T47D (cell line): ENCODE data around the gene TTC34.

Experiments
- DNase-seq, 2 experiments: peaks; one replicate each; pipeline versions ENCODE4 v3.0.0 to v3.0.0-alpha.2; 2011 to 2012; ENCODE audit warnings: low read depth in 1 of 2, low spot score in 1 of 2
- JUND ChIP-seq: IDR thresholded peaks from 2 replicates; pipeline ENCODE4 v1.6.1; 2012; ENCODE audit warnings: low read depth
- in situ Hi-C: cut with HindIII; loops from 2 replicates; pipeline ENCODE4 v1.10.0; 2016; ENCODE audit warnings: low sequenced_read_pairs, low pct_unique_long_range_greater_than_20kb

The TTC34 gene

DNA sequence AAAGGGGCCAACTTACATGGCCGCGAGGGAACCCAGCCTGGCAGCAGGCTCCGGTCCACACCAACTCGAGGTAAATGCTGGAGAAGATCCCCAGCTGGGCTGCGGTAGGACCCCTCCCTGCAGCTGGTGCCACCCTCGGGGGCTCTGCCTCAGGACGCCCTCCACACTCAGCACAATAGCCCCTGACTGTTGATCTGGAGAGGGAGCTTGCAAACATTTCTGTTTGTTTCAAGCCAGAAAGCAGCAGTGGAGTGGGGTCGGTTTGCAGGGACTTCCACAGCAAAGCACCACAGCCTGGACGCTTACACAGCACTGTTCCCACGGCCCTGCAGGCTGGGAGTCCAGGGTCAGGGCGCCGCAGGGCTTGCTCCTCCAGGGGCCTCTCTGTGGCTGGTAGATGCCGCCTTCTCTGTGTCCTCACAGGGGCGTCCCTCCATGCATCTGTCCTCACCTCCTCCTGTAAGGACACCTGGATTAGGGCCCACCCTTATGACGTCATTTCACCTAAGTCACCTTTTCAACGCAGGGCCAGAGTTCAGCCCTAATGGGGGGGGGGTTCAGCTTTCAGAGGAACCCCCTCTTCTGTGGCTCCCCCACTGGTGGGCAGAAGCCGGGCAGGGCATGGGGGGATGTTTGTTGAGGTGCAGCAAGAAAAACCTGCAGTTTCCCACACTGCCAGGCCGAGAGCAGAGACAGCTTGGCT lies 24.1 kb upstream of the TTC34 start:
- in situ Hi-C loops: no loop called here
- no peak for TF ChIP-seq JUND
- DNase-seq: no peak

DNA sequence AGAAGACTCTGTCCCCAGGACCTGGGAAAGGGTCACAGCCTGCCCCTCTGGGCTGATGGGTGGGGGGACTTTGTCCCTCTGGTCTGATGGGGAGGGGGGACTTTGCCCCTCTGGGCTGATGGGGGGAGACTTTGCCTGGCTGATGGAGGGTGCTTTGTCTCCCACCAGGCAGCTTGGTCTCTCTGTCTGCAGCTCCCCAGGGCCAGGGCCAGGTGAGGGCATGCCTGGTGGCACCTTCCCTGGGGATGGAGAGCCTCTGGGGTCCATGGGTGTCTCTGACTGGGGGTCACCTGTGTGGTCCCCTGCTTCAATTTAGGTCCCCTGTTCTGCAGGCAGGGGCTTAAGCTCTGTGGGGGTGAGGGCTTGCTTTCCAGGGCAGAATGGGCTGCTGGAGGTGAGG lies 23.5 kb upstream of the TTC34 start:
- in situ Hi-C loops: no loop called here
- no peak for DNase-seq
- TF ChIP-seq JUND: no peak

DNA sequence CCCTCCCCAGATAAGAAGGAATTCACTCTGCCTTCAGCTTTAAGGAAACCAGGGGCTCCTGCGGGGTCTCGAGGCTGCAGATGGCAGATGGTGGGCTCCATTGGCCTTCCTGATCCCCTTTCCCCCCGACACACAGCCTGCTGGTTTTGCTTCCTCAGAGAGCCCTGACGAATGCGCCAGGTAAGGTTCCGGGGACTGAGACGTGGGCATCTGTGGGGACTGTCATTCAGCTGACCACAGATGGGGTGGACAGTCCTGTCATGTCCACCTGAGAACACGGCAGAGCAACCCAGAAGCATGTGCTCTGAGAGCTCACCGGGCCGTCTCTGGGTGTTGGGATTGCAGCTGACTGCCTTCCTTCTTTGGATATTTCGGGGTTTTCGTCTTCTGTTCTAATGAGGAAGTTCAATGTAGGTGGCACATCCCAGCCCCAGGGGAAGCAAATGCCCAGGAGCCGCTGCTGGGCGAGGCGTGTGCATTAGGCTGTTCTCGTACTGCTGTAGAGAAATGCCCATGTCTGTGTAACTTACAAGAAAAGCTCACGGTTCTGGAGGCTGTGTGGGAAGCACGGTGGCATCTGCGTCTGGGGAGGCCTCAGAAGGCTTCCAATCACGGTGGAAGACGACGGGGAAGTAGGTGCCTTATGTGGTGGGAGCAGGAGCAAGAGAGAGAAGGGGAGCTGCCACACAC lies 22.6 kb upstream of the TTC34 start:
- in situ Hi-C loops: no loop called here
- no peak for DNase-seq
- TF ChIP-seq JUND: no peak

DNA sequence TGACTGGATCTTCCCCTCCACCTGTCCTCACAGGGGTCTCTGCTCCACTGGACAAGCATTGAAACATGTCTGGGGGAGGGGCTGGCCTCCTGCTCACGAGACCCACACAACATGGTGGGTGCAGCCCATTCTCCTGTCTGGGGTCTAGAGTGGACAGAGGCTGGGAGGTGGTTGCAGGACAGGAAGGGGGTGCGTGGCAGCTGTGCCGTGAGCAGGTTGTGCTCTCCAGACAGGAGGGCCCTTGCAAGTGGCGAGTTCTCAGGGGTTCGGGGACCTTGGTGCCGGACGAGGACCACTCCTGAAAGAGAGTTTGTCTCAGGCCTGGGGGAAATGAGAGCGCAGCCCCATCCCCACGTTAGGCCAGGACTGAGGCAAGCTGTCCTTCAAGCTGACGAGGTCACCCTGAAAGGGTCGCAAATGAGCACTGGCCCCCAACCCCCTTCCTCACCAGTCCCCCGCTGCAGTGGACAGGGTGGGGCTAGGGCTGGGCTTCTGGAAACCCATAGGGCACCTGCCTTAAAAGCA lies 21.2 kb upstream of the TTC34 start:
- no peak for DNase-seq

DNA sequence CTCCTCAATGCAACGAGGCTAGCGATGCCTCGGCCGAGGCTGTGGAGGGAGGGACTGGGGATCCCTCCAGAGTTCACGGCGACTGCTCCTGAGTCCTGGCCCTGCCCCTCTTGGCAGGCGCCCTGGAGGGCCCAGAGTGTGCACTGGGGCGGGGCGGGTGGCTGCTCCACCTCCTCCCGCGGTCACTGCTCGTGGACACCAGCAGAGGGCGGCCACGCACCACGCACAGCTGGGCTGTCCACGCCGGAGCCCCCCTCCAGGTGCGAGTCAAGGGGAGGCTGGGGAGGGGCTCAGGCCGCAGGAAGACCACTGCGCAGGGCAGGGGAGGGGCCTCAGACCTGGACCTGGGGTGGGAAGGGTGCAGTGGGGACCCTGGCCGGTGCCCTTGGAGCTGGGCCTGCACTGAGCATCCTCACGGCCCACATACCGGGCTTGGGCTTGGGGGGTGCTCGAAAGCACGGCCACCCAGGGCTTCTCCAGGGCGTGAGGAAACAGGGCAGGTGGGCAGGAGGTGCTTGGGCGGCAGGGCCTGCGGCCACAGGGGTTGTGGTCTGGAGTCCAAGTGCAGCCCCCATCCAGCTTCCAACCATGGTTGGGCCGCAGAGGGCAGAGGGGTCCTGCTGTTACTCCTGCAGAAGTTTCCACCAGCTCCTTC lies 20.6 kb upstream of the TTC34 start:
- peak; percentile 41 to 64 for DNase-seq
- TF ChIP-seq JUND: no peak
- in situ Hi-C loops: no loop called here

More for the DNA sequence above, 21.2 kb upstream of the TTC34 start:
- in situ Hi-C loops: no loop called here
- TF ChIP-seq JUND: no peak

DNA sequence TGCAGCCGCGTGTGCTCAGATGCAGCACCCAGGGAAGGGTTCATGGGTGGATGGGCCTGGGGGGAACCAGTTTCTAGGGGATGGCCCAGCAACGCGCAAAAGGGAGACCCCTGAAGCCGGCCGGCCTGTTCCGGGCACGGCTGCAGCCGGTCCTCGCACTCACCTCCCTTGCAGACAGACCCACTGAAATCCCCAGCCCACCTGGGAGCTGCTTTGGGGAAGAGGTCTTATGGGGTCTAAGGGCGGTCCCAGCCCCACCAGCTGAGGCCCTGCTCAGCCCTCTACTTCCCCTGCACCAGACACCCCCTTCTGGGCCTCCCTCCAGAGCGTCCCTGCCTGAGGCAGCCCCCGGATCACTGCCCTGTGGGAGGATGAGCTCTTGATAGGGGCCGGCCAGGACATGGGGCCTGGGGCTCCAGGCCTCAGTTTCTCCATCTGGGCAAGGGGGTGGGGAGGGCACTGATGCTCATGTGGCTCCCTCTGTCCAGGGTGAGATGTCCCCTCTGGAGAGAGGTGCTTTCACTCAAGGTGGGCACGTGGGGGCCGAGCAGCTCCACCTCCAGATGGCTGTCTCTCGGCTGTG lies 20.0 kb upstream of the TTC34 start:
- in situ Hi-C loops: no loop called here
- TF ChIP-seq JUND: no peak
- no peak for DNase-seq

DNA sequence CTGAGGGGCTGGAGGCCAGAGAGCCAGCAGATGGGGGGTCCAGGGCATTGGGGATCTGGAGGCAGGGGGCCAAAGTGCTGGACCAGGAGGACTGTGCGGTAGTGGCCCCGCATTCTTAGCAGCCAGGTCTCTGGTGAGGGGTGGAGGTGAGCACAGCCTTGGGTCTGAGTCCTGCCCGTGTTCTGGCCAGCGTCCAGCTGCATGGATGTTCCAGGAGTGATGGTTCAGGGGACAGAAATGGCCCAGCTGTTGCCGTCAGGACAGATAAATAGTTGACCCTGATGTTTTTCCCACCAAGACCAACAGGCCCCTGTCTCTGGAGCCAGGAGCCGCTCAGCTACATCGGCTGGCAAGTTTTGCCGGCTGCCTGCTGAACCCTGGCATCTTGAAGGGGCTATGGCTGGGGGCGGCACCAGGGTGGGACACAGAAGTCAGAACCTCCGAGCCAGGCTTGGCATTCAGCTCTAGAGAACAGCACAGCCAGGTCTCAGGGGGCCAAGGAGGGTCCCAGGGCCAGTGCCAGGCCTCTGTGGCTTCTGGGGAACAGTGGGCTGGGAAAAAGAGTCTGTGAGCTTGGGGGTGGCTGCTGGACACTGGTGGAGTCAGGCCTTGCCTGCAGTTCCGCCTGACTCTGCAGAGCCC lies 19.4 kb upstream of the TTC34 start:
- in situ Hi-C loops: no loop called here
- DNase-seq: no peak
- no peak for TF ChIP-seq JUND

DNA sequence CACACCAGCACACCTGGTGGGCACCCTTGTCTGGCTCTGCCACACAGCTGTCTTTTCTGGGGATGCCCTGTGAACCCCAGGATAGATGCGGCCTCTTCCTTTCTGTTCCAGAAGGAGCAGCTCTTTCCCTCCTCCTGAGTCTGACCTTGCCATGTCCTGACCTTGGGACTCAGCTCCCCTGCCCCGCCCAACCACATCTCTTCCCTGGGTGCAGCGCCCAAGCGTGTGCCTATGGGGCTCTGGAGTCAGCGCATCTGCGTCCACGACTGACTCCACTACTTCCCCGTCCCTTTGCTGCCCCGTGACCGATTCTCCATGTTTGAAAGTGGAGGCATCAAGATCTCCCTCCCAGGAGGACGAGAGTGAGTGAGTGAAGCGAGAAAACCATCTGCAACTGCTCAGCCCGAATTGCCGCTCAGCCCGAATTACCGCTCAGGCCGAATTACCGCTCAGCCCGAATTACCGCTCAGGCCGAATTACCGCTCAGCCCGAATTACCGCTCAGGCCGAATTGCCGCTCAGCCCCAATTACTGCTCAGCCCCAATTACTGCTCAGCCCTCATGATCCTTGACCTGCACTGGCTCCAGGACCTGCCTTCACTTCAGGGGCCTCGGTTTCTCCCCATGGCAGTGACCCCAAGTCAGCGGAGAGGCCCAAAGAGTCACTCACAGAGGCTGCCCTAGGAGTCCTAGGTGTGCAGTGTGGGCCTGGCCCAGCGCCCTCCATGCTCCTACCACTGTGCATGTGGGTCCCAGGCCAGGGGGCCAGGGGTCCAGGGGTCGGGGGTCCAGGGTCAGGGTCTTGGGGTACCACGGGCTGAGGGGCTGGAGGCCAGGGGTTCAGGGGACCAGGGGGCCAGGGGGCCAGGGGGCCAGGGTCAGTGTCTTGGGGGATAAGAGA lies 18.6 kb upstream of the TTC34 start:
- TF ChIP-seq JUND: no peak
- no peak for DNase-seq
- in situ Hi-C loops: no loop called here

DNA sequence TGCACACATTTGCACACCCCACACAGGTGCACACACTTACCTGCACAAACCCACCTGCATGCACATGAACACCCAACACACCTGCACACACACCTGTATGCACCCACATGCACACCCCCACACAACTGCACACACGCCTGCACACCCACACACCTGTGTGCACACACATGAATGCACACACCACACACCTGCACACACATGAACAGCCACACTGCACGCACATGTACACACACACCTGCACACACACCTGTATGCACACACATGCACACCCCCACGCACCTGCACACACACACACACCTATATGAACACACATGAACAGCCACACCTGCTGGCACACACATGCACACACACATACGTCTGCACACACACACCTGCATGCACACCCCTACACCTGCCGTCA lies 17.9 kb upstream of the TTC34 start:
- in situ Hi-C loops: no loop called here
- TF ChIP-seq JUND: no peak
- no peak for DNase-seq

DNA sequence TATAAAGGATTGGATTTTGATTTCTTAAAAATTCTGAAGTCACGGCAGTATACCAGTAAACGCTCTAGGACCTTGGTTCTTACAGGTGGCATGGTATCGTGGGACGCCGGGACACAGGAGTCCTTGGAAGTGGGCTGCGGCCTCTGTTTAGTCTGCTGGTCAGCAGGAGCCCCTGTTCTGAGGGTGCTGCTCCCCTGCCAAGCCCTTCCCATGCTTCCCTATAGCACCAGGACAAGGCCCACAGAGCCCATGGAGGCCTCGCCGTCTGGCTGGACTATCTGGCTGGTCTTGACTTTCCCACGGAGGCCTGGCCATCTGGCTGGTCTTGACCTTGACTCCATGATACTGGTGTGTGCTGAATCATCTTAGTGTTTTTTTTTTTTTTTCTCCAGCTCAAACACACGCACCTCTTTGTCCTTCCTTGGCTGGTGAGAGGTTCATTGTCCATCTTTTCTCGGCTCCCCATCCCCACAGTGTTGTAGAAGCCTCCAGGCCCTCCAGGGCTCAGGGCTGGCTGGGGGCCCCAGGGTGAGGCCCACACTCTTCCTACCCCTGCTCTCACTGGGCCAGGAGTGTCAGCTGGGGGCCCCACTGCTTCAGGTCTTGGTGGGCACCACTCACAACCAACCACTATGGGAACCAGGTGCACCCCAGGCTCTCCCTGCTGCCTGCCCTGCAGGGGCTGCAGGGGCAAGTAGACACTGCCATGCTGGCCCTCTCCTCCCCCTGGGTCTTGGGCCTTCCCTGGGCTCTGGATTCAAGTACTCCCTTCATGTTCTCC lies 16.5 kb upstream of the TTC34 start:
- in situ Hi-C loops: no loop called here
- TF ChIP-seq JUND: no peak
- no peak for DNase-seq

DNA sequence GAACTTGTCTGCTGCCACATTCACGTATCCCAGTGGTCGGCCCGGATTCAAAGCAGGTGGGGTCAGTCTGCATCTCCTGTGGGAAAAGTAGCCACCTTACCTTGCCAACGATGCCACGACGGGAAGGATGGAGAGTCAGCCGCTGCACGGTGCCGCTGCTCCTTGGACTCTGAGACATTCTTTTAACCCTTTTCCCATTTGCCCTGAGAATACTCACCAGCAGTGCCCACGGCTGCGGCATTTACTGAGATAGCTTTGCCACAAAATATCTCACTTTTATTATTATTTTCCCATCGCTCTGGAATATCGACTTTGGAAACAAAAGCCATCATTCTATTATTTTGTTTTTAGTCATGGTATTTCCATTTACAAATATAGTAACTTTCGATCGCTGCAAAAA lies 15.3 kb upstream of the TTC34 start:
- in situ Hi-C loops: no loop called here
- no peak for TF ChIP-seq JUND
- DNase-seq: no peak
